ENCODE results near the gene TMEM225B.

TMEM225B gene

GRCh38 chr7:99616359-99617191 is 18.5 kb downstream of the TMEM225B start, which contains the start of gene ZSCAN25:
Gene ZSCAN25, plus strand, starts transcription at chr7:99616946. Its CDS starts 2,661 bp downstream, at chr7:99619607.
- DNase-seq (ENCODE audit: low read depth): peak; percentile 96
- H3K4me3 ChIP-seq (ENCODE audit: low read depth, low read length): peak within 1 kb of the TSS; percentile 85
- TF ChIP-seq CTCF (IDR thresholded peaks at IDR 0.05; ENCODE audit: insufficient read depth, low read depth, low read length, missing control alignments): peak; percentile 47

- peak overlapping the region; percentile 85 for H3K4me3 ChIP-seq (ENCODE audit: low read depth, low read length)
- no peak for TF ChIP-seq CTCF (IDR thresholded peaks at IDR 0.05; ENCODE audit: insufficient read depth, low read depth, low read length, missing control alignments)
- DNase-seq (ENCODE audit: low read depth): no peak
These were observed 19.2 kb downstream of the TMEM225B start for GRCh38 chr7:99617192-99617781.

GRCh38 chr7:99618726-99619125 is 20.7 kb downstream of the TMEM225B start:
- no peak for DNase-seq (ENCODE audit: low read depth)
- H3K4me3 ChIP-seq (ENCODE audit: low read depth, low read length): no peak overlapping the region
- no peak for TF ChIP-seq CTCF (IDR thresholded peaks at IDR 0.05; ENCODE audit: insufficient read depth, low read depth, low read length, missing control alignments)

- TF ChIP-seq CTCF (IDR thresholded peaks at IDR 0.05; ENCODE audit: insufficient read depth, low read depth, low read length, missing control alignments): no peak
- DNase-seq (ENCODE audit: low read depth): no peak
- H3K4me3 ChIP-seq (ENCODE audit: low read depth, low read length): no peak overlapping the region
These were observed 21.6 kb downstream of the TMEM225B start for GRCh38 chr7:99619571-99620130.

GRCh38 chr7:99621271-99621670 is 23.2 kb downstream of the TMEM225B start:
- TF ChIP-seq CTCF (IDR thresholded peaks at IDR 0.05; ENCODE audit: insufficient read depth, low read depth, low read length, missing control alignments): no peak
- H3K4me3 ChIP-seq (ENCODE audit: low read depth, low read length): no peak overlapping the region
- DNase-seq (ENCODE audit: low read depth): no peak

- no peak for DNase-seq (ENCODE audit: low read depth)
- no peak for TF ChIP-seq CTCF (IDR thresholded peaks at IDR 0.05; ENCODE audit: insufficient read depth, low read depth, low read length, missing control alignments)
- H3K4me3 ChIP-seq (ENCODE audit: low read depth, low read length): no peak overlapping the region
These were observed 24.5 kb downstream of the TMEM225B start for GRCh38 chr7:99622596-99622995.

Data from GM12865 (cell line).